Measurements from ENCODE around the gene JMJD1C. TPM values are rescaled to one million over a fixed set of nuclear protein-coding genes. Genes with fewer than 3 reads are reported as not detected.
"Not testable (repeated sequence)": the region's sequence is repeated elsewhere in the genome, so short reads cannot be mapped to it uniquely, and the experiment has no call there.

JMJD1C gene
- polyA plus RNA-seq, 3 donors = 96.7 to 112 (median 108) TPM

GRCh38 chr10:63413429-63413828, 52.3 kb downstream of the JMJD1C start:
- DNase-seq (ENCODE audit: low read depth in 3 of 3, low spot score in 2 of 3) = no peak

DNA sequence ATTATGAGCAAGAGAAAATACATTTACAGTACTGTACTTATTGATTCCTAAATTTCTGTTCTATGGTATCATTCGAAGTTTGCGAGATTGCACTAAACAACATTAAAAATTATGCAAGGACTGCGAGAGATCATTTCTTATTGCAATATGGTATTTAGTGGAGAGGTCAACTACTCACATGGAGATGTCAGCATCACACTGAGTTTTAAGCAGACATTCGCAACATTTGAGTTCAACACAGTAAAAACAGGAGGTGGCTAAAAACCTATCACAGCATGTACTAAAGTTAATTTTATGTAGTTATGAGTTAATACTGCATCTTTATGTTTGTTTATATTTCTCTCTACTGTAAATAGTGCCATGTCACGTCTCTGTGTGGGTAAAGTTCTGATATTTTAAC, 53.5 kb downstream of the JMJD1C start:
- DNase-seq (ENCODE audit: low read depth in 3 of 3, low spot score in 2 of 3) = no peak

- DNase-seq (ENCODE audit: low read depth in 3 of 3, low spot score in 2 of 3) = no peak
These were observed 55.1 kb downstream of the JMJD1C start for GRCh38 chr10:63410633-63411032.

DNA sequence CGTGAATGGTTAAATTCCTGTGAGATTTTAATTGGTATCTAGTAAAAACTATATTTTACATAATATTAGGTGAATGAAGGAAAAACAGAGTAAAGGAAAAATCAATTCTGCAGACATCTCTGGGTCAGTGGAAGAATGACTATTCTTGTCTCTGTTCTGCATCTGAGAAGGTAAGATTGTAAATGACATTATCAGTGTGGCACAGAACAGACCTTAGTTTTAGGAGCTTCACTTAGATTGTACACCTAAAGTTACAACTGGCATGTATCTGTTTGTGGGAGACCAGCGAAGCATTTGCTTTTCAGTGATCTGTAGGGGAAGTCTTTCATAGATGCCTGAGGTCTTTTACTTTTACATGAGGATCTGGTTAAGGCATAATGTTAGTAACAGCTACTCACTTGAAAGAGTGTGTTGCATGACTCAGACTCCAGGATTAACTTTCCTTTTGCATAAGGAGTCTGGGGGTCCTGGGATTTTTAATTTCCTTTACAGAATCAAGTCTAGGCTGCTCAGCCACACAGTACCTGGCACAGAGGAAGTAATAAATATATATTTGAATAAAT, 56.2 kb downstream of the JMJD1C start:
- no peak for DNase-seq (ENCODE audit: low read depth in 3 of 3, low spot score in 2 of 3)

DNA sequence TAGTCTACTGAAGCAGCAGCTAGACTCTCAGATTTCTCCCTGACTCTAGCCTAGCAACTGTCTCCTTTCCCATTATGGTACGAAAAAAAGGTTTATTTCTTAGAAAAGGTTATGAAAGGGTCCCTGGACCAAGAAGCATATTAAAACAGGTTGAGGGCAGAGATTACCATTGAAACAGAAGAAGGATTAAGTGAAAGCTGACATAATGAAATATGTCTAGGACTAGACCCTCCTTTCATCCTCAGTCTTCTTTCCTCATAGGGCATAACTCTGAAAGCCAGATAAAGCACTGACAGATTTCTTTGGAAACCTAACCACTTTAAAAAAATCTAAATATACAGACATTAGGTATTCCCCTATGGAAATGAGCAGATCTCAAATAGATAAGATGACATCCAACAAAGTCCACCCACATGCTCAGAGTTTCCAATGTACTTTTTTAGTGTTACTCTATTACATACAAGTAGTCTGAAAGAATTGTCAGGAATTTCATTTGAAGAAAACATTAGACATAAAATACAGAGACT, 58.6 kb downstream of the JMJD1C start:
- no peak for DNase-seq (ENCODE audit: low read depth in 3 of 3, low spot score in 2 of 3)

DNA sequence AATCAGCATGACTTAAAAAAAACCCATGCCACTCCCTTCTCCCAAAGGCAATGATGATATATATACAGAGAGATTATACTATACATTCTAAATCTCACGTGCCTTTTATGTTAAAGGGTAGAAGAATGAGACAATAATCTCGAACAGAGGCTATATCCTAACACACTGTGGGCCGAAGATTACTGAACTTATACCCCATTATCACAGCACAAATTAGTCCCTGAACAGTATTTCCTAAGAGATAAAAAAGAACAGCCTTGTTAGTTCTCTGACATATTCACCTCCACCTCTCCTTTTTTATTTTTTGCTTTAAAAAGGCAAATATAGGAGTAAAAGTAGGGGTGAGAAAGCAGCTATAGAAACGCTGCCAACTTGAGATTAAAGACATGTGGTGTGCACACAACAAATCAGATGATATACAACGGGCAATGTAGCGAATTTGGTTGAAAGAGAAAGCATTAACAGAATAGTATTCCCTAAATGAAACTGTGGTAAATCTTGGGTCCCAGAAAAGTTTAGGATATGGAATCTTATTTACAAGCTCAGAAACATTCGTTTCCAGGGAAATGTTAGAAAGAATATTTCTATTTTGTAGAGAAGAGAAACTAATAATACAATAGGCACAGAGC, 69.5 kb downstream of the JMJD1C start:
- no peak for DNase-seq (ENCODE audit: low read depth in 3 of 3, low spot score in 2 of 3)

DNA sequence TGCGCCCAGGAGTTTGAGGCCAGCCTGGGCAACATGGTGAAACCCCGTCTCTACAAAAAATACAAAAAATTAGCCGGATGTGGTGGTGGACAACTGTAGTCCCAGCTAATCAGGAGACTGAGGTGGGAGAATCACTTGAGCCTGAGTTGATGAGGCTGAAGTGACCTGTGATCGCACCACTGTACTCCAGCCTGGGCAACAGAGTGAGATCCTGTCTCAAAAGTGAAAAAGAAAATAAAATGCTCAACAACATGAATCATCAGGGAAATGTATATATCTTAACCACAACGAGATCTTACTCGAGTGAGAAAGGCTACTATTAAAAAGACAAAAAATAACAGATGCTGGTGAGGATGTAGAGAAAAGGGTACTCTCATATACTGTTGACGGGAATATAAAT, 72.7 kb downstream of the JMJD1C start:
- DNase-seq (ENCODE audit: low read depth in 3 of 3, low spot score in 2 of 3) = no peak

DNA sequence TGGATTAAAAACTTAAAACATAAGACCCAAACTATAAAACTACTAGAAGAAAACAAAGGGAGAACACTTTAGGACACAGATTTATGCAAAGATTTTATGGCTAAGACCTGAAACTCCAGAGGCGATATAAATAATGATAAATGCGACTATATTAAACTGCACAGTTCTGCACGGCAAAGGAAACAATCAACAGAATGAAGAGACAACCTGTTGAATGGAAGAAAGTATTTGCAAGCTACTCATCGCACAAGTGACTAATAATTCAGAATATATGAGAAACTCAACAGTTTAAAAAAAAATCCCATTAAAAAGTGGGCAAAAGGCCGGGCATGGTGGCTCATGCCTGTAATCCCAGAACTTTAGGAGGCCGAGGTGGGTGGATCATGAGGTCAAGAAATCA, 73.6 kb downstream of the JMJD1C start:
- DNase-seq (ENCODE audit: low read depth in 3 of 3, low spot score in 2 of 3) = no peak

DNA sequence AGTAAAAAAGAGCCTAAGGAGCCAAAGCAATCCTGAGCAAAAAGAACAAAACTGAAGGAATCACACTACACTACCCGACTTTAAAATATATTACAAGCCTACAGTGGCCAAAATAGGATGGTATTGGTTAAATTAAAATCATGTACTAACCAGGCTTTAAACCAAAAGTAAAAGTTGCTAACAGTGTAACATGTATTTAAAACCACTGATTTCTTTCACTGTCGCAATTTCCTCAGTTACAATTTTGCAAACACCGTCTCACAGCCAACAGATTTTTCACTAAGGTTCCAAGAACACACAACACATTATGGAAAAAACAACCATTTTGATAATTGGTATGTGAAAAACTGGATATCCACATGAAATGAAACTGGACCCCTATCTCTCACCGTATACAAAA, 74.0 kb downstream of the JMJD1C start:
- no peak for DNase-seq (ENCODE audit: low read depth in 3 of 3, low spot score in 2 of 3)

- no peak for DNase-seq (ENCODE audit: low read depth in 3 of 3, low spot score in 2 of 3)
These were observed 75.3 kb downstream of the JMJD1C start for GRCh38 chr10:63390521-63390920.

DNA sequence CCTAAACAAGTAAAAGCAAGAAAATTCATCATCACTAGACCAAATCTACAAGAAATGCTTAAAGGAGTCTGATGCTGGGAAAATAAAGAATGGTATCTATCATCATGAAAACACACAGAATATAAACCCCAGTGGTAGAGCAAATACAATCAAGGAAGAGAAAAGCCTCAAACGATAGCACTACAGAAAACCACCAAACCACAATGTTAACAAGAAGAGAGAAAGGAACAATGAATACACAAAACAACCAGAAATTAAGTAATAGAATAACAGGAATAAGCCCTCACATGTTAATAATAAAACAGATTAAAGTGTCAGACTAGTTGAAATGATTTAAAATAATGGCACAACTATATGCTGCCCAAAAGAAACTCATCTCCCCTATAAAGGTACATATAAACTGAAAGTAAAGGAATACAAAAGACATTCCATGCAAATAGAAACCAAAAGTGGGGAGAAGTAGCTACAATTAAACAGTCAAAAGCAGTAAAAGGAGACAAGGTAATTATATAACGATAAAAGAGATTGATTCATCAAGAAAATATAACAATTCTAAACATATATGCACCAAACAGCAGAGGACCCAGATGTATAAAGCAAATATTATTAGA, 77.3 kb downstream of the JMJD1C start:
- no peak for DNase-seq (ENCODE audit: low read depth in 3 of 3, low spot score in 2 of 3)

DNA sequence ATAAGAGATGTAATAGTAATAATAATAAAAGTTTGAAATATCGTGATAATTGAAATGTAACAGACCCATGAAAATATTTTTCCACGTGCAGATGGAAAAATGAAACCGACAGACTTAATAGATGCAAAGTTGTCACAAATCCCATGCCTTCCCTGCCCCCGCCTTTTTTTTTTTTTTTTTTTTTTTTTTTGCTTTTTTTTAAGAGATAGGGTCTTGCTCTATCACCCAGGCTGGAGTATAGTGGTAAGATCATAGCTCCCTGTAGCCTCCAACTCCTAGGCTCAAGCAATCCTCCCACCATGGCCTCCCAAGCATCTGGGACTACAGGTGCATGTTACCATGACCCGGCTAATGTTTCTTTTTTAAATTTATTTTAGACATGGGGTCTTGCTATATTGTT, 80.5 kb downstream of the JMJD1C start:
- DNase-seq (ENCODE audit: low read depth in 3 of 3, low spot score in 2 of 3) = no peak

- no peak for DNase-seq (ENCODE audit: low read depth in 3 of 3, low spot score in 2 of 3)
These were observed 81.1 kb downstream of the JMJD1C start for GRCh38 chr10:63384675-63385074.

GRCh38 chr10:63384001-63384400, 81.8 kb downstream of the JMJD1C start:
- DNase-seq (ENCODE audit: low read depth in 3 of 3, low spot score in 2 of 3) = no peak

DNA sequence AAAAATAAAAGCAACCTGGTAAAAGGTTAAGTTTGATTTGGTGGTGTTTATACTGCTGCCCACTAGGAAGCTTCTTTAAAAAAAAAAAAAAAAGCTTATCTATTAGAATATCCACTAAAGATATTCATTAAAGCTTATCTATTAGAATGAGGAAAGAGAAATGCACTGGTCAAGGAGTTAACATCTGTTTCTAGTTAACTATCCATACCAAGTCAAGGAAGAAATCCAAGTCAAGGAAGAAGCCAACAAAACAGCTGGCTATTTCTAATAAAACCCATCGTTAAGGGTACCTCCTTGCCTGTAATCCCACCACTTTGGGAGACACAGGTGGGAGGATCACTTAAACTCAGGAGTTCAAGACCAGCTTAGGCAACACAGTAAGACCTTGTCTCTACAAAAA, 82.6 kb downstream of the JMJD1C start:
- no peak for DNase-seq (ENCODE audit: low read depth in 3 of 3, low spot score in 2 of 3)

- DNase-seq (ENCODE audit: low read depth in 3 of 3, low spot score in 2 of 3) = no peak
These were observed 83.7 kb downstream of the JMJD1C start for GRCh38 chr10:63382066-63382465.

DNA sequence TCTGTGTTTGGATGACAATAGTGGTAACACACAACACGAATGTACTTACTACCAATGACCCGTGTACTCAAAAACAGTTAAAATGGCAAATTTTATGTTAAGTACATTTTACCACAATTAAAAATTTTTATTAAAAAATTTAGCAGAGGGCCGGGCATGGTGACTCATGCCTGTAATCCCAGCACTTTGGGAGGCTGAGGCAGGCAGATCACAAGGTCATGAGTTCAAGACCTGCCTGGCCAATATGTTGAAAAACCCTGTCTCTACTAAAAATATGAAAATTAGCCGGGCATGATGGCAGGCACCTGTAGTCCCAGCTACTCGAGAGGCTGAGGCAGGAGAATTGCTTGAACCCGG, 88.5 kb downstream of the JMJD1C start:
- not testable (repeated sequence) for DNase-seq (ENCODE audit: low read depth in 3 of 3, low spot score in 2 of 3)

DNA sequence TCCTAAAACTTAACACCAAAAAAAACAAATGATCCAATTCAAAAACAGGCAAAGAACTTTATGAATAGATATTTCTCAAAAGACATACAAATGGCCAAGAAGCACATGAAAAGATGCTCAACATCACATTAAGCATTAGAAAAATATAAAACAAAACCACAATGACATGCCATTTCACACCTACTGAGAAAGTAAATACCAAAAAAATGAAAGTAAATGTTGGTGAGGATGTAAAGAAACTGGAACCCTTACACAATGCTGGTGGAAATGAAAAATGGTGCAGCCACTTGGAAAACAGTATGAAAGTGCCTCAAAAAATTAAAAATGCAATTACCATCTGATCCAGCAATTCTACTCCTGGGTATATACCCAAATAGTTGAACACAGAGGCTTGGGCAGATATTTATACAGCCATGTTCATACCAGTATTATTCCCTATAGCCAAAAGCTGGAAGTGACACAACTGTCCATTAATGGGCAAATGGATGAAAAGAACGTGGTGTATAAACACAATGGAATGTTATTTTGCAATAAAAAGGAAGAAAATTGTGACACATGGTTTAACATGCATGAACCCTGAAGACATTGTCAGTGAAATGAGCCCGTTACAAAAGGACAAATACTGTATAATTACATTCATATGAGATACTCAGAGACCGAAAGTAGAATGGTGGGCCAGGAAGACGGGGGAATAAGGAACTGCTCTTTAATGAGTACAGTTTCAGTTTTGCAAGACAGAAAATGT, 89.0 kb downstream of the JMJD1C start:
- DNase-seq (ENCODE audit: low read depth in 3 of 3, low spot score in 2 of 3) = no peak

DNA sequence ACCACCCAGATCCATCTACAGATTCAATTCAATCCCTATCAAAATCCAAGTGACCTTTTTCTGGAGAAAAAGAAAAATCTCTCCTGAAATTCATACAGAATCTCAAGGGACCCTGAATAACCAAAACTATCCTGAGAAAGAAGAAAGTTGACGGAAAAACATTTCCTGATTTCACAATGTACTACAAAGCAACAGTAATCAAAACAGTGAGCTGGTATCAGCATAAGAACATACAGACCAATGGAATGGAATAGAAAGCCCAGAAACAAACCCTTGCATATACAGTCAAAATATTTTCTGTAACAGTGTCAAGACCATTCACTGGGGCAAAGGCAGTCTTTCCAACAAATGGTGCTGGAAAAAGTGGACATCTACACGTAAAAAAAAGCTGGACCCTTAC, 89.9 kb downstream of the JMJD1C start:
- no peak for DNase-seq (ENCODE audit: low read depth in 3 of 3, low spot score in 2 of 3)

- no peak for DNase-seq (ENCODE audit: low read depth in 3 of 3, low spot score in 2 of 3)
These were observed 90.3 kb downstream of the JMJD1C start for GRCh38 chr10:63375458-63375857.

GRCh38 chr10:63374991-63375390, 90.8 kb downstream of the JMJD1C start:
- no peak for DNase-seq (ENCODE audit: low read depth in 3 of 3, low spot score in 2 of 3)

GRCh38 chr10:63373176-63373575, 92.6 kb downstream of the JMJD1C start:
- DNase-seq (ENCODE audit: low read depth in 3 of 3, low spot score in 2 of 3) = no peak
